HG03097 (cell line): ENCODE data around the gene EPHB2.

Experiments used
- ATAC-seq: cut with Tn5 transposase; IDR thresholded peaks from one replicate; pipeline ENCODE4 v1.9.1; 2021; ENCODE audit not compliant: unreplicated experiment, low FRiP score

The EPHB2 gene

GRCh38 chr1:22851517-22851916, 140.9 kb downstream of the EPHB2 start:
- no peak for ATAC-seq

GRCh38 chr1:22852144-22852655, 141.6 kb downstream of the EPHB2 start:
- no peak for ATAC-seq

GRCh38 chr1:22853651-22854185, 143.1 kb downstream of the EPHB2 start:
- no peak for ATAC-seq

GRCh38 chr1:22854688-22855565, 144.3 kb downstream of the EPHB2 start:
- ATAC-seq: no peak

GRCh38 chr1:22855668-22856606, 145.3 kb downstream of the EPHB2 start:
- ATAC-seq: no peak

- no peak for ATAC-seq
These were observed 147.0 kb downstream of the EPHB2 start for GRCh38 chr1:22857661-22858060.

- ATAC-seq: no peak
These were observed 149.8 kb downstream of the EPHB2 start for GRCh38 chr1:22860414-22860800.

DNA sequence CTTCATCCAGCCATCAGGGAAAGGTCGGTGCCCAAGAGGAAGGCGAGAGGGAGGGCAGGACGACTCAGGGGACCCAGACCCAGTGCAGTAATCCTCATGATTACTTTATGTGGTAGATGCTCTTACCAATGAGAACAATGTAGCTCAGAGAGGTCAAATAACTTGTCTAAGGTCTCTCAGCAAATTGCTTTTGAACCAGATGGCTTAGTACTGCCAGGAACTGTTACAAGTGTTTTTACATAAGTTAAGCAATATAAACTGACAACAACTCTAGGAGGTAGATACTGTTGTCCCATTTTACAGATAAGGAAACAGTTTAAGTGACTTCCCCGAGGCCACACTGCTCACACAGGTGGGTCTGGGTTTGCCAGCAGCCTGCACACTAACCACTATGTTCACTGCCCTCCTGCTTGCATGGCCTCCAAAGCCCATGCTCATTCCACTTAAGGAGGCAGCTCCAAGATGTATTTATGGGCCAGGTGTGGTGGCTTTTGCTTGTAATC, 150.3 kb downstream of the EPHB2 start:
- ATAC-seq: no peak

- no peak for ATAC-seq
These were observed 151.3 kb downstream of the EPHB2 start for GRCh38 chr1:22861764-22862440.

DNA sequence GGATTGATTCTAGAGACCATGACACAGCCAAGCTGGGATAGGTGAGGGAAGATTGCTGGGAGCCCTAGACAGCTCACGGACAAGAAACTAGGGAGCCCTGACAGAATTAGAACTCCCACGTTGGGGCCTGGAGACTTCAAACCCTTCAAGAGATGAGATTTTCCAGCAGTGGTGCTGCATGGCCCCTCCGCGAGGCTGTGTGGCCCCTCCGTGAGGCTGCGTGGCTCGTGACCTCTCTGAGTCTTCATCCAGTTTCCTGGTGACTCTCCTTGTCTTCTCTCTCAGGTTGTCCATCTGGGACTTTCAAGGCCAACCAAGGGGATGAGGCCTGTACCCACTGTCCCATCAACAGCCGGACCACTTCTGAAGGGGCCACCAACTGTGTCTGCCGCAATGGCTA, 152.1 kb downstream of the EPHB2 start:
- ATAC-seq: no peak

GRCh38 chr1:22863766-22864165, 153.1 kb downstream of the EPHB2 start:
- ATAC-seq: no peak

DNA sequence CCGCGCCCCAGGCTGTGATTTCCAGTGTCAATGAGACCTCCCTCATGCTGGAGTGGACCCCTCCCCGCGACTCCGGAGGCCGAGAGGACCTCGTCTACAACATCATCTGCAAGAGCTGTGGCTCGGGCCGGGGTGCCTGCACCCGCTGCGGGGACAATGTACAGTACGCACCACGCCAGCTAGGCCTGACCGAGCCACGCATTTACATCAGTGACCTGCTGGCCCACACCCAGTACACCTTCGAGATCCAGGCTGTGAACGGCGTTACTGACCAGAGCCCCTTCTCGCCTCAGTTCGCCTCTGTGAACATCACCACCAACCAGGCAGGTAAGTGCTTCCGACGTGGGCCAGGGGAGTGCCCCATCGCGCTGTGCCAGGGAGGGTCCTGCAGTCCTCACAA, 154.2 kb downstream of the EPHB2 start:
- no peak for ATAC-seq

GRCh38 chr1:22865736-22866135, 155.1 kb downstream of the EPHB2 start:
- no peak for ATAC-seq

- no peak for ATAC-seq
These were observed 156.2 kb downstream of the EPHB2 start for GRCh38 chr1:22866868-22867267.

- no peak for ATAC-seq
These were observed 157.7 kb downstream of the EPHB2 start for GRCh38 chr1:22868331-22868730.

DNA sequence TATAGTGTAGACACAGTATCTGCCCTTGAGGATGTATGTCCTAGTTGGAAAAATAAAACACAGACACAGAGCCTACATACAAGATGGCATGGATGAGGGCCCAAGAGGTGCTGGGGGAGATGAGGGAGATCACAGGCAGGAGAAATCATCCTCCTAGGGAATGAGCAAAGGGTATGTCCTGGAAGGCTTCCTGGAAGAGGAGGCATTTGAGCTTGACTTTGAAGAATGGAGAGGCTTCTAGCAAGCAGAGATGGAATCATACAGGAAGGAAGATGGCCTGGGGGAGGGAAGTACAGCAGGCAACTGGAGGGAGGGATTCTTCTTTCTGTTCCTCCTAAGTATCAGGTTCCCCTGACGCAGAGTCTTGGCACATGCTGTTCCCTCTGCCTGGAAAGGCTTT, 158.7 kb downstream of the EPHB2 start:
- no peak for ATAC-seq

- ATAC-seq: no peak
These were observed 159.7 kb downstream of the EPHB2 start for GRCh38 chr1:22870201-22870871.

DNA sequence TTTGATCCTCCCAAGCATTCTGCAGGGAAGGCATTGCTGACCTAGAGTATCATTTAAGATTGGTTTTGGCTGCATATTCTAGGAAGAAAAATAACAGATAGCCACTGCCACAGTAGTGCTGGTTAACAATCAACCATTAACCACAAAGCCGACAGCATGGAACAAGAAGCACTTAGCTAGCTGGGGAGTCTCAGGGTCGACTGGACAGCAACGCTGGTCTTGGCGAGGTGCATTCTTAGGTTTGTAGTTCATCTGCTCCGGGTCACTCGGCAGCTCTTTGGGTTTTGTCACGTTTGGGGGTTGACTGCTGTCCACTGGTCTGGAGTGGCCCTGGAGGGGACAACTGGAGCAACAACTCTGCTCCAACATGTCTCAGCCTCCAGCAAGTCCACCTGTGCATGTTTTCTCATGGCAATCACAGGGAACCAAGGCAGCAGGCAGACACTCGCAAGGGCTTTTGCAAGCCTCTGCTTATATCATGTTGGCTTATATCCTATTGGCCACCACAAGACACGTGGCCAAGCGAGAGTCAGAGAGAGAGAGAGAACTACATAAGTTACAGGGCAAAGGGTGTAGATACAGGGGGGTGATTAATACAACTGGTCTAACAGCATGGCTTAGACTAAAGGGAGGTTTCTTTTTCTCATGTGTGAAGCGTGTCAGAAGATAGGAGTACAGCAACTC, 162.5 kb downstream of the EPHB2 start:
- ATAC-seq: no peak

DNA sequence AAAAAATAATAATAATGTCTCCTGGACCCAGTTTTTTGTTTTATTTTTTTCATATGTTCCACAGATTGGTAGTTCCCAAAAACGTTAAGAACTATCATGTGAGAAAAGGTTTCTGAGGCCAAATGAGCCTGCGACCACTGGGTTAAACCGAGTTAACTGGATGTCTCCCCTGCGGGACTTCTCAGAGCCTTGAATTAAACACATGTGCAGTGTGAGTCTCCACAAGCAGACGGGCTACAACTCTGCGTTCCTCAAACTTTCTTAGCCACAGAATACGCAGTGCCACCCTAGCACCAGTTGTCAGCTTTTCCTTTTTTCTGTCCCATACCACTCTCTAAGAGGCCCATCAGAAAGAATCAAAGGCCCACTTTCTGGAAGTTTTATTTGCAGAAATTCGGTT, 164.1 kb downstream of the EPHB2 start:
- no peak for ATAC-seq
